HCT116 (cell line): ENCODE results near the gene RPL29. TPM values are rescaled to one million over a fixed set of nuclear protein-coding genes. Genes with fewer than 3 reads are reported as not detected.

Experiments used
- ATAC-seq: fragments of 200-7000 bp; cut with Tn5 transposase; 2 replicates; pipeline ENCODE4 v1.9.1; 2020; ENCODE audit warnings: mild to moderate bottlenecking, moderate library complexity
- BruUV-seq: library from RNA; stranded (reverse); fragments of 400-500 nt; replicated peaks from 2 replicates; lab custom pipeline; 2021; lab: Mats Ljungman, UMichigan
- CTCF ChIA-PET: fragments of 300-600 bp; sonication (Branson Sonifier 250); formaldehyde crosslinking; loops from one replicate; lab custom pipeline; 2021; ENCODE audit warnings: antibody characterized with exemption; lab: Charles Lee
- POLR2A ChIA-PET: fragments of 300-600, 350-600 bp; sonication (Branson Sonifier 250); formaldehyde crosslinking; loops from one replicate; lab custom pipeline; 2021; ENCODE audit warnings: antibody characterized with exemption; lab: Charles Lee
- RAD21 ChIA-PET, 2 experiments: fragments of 300-600 bp; sonication (Branson Sonifier 250); formaldehyde crosslinking; loops; one replicate each; lab custom pipeline; 2023; ENCODE audit warnings: low total read pairs in 2 of 2; ENCODE audit not compliant: uncharacterized antibody in 2 of 2, unreplicated experiment in 2 of 2, low non-redundant PET in 1 of 2; lab: Charles Lee
- DNase-seq: peaks from one replicate; pipeline ENCODE4 v3.0.0-alpha.2; 2010; ENCODE audit warnings: low read depth, low spot score
- H2AFZ ChIP-seq: fragments of 200-600 bp; shearing (Covaris generic), sonication (generic); 2 replicates; pipeline ENCODE4 v1.6.1; 2017; ENCODE audit warnings: low read depth, mixed run types, mixed read lengths, antibody characterized with exemption, low read length; ENCODE audit not compliant: poor library complexity, severe bottlenecking
- H3K27ac ChIP-seq: 2 replicates; pipeline ENCODE4 v1.5.1; 2012; ENCODE audit warnings: low read depth, low read length
- H3K27me3 ChIP-seq: fragments of 200-600 bp; sonication (generic); 2 replicates; pipeline ENCODE4 v1.6.1; 2016; ENCODE audit warnings: mixed run types, low read length, mixed read lengths; ENCODE audit not compliant: insufficient read depth
- H3K36me3 ChIP-seq, 2 experiments: fragments of 200-500 bp in 1 of 2; fragments of 200-600 bp in 1 of 2; sonication (Bioruptor generic) in 1 of 2; sonication (generic) in 1 of 2; 2 replicates each; pipeline versions ENCODE4 v1.5.1 to v1.6.1; 2014 to 2016; ENCODE audit warnings: low read length in 2 of 2, inconsistent platforms in 1 of 2, mixed read lengths in 1 of 2, mixed run types in 1 of 2; ENCODE audit not compliant: insufficient read depth in 2 of 2, control insufficient read depth in 1 of 2
- H3K4me1 ChIP-seq, 2 experiments: fragments of 200-600 bp in 1 of 2; sonication (generic) in 1 of 2; 2 replicates each; pipeline versions ENCODE4 v1.5.1 to v1.6.1; 2012 to 2017; ENCODE audit warnings: low read length in 2 of 2, inconsistent platforms in 1 of 2, mild to moderate bottlenecking in 1 of 2, mixed read lengths in 1 of 2, mixed run types in 1 of 2, moderate library complexity in 1 of 2; ENCODE audit not compliant: insufficient read depth in 2 of 2, control insufficient read depth in 1 of 2
- H3K4me2 ChIP-seq: fragments of 200-600 bp; sonication (generic); 2 replicates; pipeline ENCODE4 v1.6.1; 2017; ENCODE audit warnings: mixed run types, low read length, mixed read lengths
- H3K4me3 ChIP-seq, 2 experiments: fragments of 200-600 bp in 1 of 2; sonication (generic) in 1 of 2; replicated peaks in 1 of 2; 2 replicates each; pipeline ENCODE4 v1.5.1; 2011 to 2016; ENCODE audit warnings: low read length in 2 of 2, control low read depth in 1 of 2, low read depth in 1 of 2, mild to moderate bottlenecking in 1 of 2, mixed read lengths in 1 of 2, mixed run types in 1 of 2
- H3K79me2 ChIP-seq: fragments of 200-600 bp; sonication (generic); 2 replicates; pipeline ENCODE4 v1.6.1; 2017; ENCODE audit warnings: mild to moderate bottlenecking, mixed run types, low read length, moderate library complexity, mixed read lengths; ENCODE audit not compliant: insufficient read depth
- H3K9ac ChIP-seq: fragments of 200-600 bp; sonication (generic); 2 replicates; pipeline ENCODE4 v1.6.1; 2016; ENCODE audit warnings: low read length, mixed read lengths
- H3K9me2 ChIP-seq: fragments of 200-600 bp; sonication (generic), shearing (Covaris generic); 2 replicates; pipeline ENCODE4 v1.6.1; 2017; ENCODE audit warnings: mixed run types, mild to moderate bottlenecking, moderate library complexity; ENCODE audit not compliant: insufficient read depth
- H3K9me3 ChIP-seq, 2 experiments: fragments of 200-500 bp in 1 of 2; fragments of 200-600 bp in 1 of 2; sonication (Bioruptor generic) in 1 of 2; sonication (generic) in 1 of 2; 2 replicates each; pipeline ENCODE4 v1.6.1; 2014 to 2017; ENCODE audit warnings: low read length in 2 of 2, mixed read lengths in 2 of 2, inconsistent platforms in 1 of 2, low read depth in 1 of 2, mild to moderate bottlenecking in 1 of 2, mixed run types in 1 of 2, moderate library complexity in 1 of 2; ENCODE audit not compliant: control insufficient read depth in 1 of 2, insufficient read depth in 1 of 2
- H4K20me1 ChIP-seq: fragments of 200-600 bp; sonication (generic), shearing (Covaris generic); 2 replicates; pipeline ENCODE4 v1.6.1; 2017; ENCODE audit warnings: mixed run types, mild to moderate bottlenecking, moderate library complexity; ENCODE audit not compliant: insufficient read depth
- CBX3 ChIP-seq: IDR thresholded peaks from 2 replicates; pipeline ENCODE4 v1.6.1; 2012; ENCODE audit warnings: low read depth
- CEBPB ChIP-seq: IDR thresholded peaks from 2 replicates; pipeline ENCODE4 v1.6.1; 2012; ENCODE audit warnings: low read depth
- CTCF ChIP-seq, 3 experiments: fragments of 200-600 bp in 1 of 3; sonication (generic) in 1 of 3; IDR thresholded peaks in 2 of 3; conservative IDR thresholded peaks in 1 of 3; 2 replicates each; pipeline ENCODE4 v1.5.1; 2012 to 2017; ENCODE audit warnings: low read depth in 2 of 3, low read length in 2 of 3, antibody characterized with exemption in 1 of 3, borderline replicate concordance in 1 of 3, control low read depth in 1 of 3, mild to moderate bottlenecking in 1 of 3, mixed read lengths in 1 of 3, mixed run types in 1 of 3, moderate library complexity in 1 of 3; ENCODE audit not compliant: insufficient read depth in 1 of 3
- ELF1 ChIP-seq: IDR thresholded peaks from 2 replicates; pipeline ENCODE4 v1.6.1; 2012; ENCODE audit warnings: low read depth, borderline replicate concordance
- EZH2 ChIP-seq: fragments of 200-600 bp; sonication (generic); IDR thresholded peaks from 2 replicates; pipeline ENCODE4 v1.6.1; 2017; ENCODE audit warnings: antibody characterized with exemption, mixed run types
- EZH2phosphoT487 ChIP-seq: fragments of 200-600 bp; IDR thresholded peaks from 2 replicates; pipeline ENCODE4 v1.6.1; 2018; ENCODE audit warnings: antibody characterized with exemption, borderline replicate concordance
- FOSL1 ChIP-seq: IDR thresholded peaks from 2 replicates; pipeline ENCODE4 v1.6.1; 2012; ENCODE audit warnings: low read depth
- JUND ChIP-seq: IDR thresholded peaks from 2 replicates; pipeline ENCODE4 v1.6.1; 2012
- MAX ChIP-seq: IDR thresholded peaks from 2 replicates; pipeline ENCODE4 v1.6.1; 2012
- POLR2A ChIP-seq: IDR thresholded peaks from 2 replicates; pipeline ENCODE4 v1.7.0; 2011; ENCODE audit warnings: borderline replicate concordance; ENCODE audit not compliant: insufficient read depth, insufficient read length; ENCODE audit errors: extremely low read depth
- POLR2AphosphoS5 ChIP-seq: IDR thresholded peaks from 2 replicates; pipeline ENCODE4 v1.6.1; 2011; ENCODE audit warnings: mild to moderate bottlenecking, low read depth, low read length, moderate library complexity
- RAD21 ChIP-seq: IDR thresholded peaks from 2 replicates; pipeline ENCODE4 v1.6.1; 2012; ENCODE audit warnings: low read depth, mild to moderate bottlenecking
- SIN3A ChIP-seq: IDR thresholded peaks from 2 replicates; pipeline ENCODE4 v1.6.1; 2012; ENCODE audit warnings: low read depth
- SRF ChIP-seq: IDR thresholded peaks from 2 replicates; pipeline ENCODE4 v1.6.1; 2012; ENCODE audit warnings: low read depth
- TCF7L2 ChIP-seq: IDR thresholded peaks from 2 replicates; pipeline ENCODE4 v1.7.0; 2011; ENCODE audit warnings: borderline replicate concordance, inconsistent platforms; ENCODE audit not compliant: insufficient read depth, insufficient read length; ENCODE audit errors: extremely low read depth
- YY1 ChIP-seq: IDR thresholded peaks from 2 replicates; pipeline ENCODE4 v1.6.1; 2011; ENCODE audit warnings: low read length, low read depth, moderate library complexity, mild to moderate bottlenecking; ENCODE audit not compliant: insufficient replicate concordance; ENCODE audit errors: extremely low read depth
- ZFX ChIP-seq: fragments of 450-650 bp; IDR thresholded peaks from 2 replicates; pipeline ENCODE4 v1.6.1; 2017
- ZNF274 ChIP-seq: fragments of 200-500 bp; sonication (Bioruptor generic); IDR thresholded peaks from 2 replicates; pipeline ENCODE4 v1.6.1; 2014; ENCODE audit warnings: mild to moderate bottlenecking, low read depth, low read length, inconsistent platforms
- intact Hi-C: fragments of 100-400 bp; cut with micrococcal nuclease; formaldehyde crosslinking; loops from 2 replicates; pipeline ENCODE4 v1.10.0; 2022
- total RNA-seq: library from RNA; stranded (reverse); gene quantifications from one replicate; pipeline ENCODE4 v1.2.1, GENCODE V29; 2021; ENCODE audit not compliant: unreplicated experiment
- TF ChIP-seq, protein P1 (sequence below): IDR thresholded peaks from 2 replicates; pipeline ENCODE4 v1.6.1; 2012; ENCODE audit warnings: low read depth

Gene RPL29
- total RNA-seq, 1 experiment from 2014 or later, result 1,880 TPM

- Histone ChIP-seq H3K27ac (no peak overlapping the region), H3K27me3 (no peaks in the 10 kb centered on the region), H3K9me2 (no peaks in the 10 kb centered on the region), H3K9me3 (no peaks in the 10 kb centered on the region), H3K4me3 (no peak overlapping the region), H3K4me1 (peaks cover 0 to 6% of the 10 kb centered on the region in 2 experiments; a peak in 1 of 4 replicates), H3K36me3 (no peaks in the 10 kb centered on the region), H4K20me1 (no peaks in the 10 kb centered on the region), H3K79me2 (no peaks in the 10 kb centered on the region), H3K4me2 (no peak overlapping the region), H2AFZ (no peak overlapping the region), H3K9ac (no peak overlapping the region)
- TF ChIP-seq EZH2, result no peak
- no peak for TF ChIP-seq SRF
- no peak for TF ChIP-seq TCF7L2
- no peak for TF ChIP-seq POLR2A
- TF ChIP-seq ZNF274, result no peak
- no peak for TF ChIP-seq RAD21
- TF ChIP-seq ZFX, result no peak
- TF ChIP-seq YY1, result no peak
- no peak for TF ChIP-seq EZH2phosphoT487
- TF ChIP-seq FOSL1, result no peak
- no peak for TF ChIP-seq JUND
- no peak for TF ChIP-seq ELF1
- TF ChIP-seq CBX3, result no peak
- no peak for TF ChIP-seq POLR2AphosphoS5
- TF ChIP-seq MAX, result no peak
- TF ChIP-seq CEBPB, result no peak
- no peak for TF ChIP-seq SIN3A
- TF ChIP-seq, protein P1, sequence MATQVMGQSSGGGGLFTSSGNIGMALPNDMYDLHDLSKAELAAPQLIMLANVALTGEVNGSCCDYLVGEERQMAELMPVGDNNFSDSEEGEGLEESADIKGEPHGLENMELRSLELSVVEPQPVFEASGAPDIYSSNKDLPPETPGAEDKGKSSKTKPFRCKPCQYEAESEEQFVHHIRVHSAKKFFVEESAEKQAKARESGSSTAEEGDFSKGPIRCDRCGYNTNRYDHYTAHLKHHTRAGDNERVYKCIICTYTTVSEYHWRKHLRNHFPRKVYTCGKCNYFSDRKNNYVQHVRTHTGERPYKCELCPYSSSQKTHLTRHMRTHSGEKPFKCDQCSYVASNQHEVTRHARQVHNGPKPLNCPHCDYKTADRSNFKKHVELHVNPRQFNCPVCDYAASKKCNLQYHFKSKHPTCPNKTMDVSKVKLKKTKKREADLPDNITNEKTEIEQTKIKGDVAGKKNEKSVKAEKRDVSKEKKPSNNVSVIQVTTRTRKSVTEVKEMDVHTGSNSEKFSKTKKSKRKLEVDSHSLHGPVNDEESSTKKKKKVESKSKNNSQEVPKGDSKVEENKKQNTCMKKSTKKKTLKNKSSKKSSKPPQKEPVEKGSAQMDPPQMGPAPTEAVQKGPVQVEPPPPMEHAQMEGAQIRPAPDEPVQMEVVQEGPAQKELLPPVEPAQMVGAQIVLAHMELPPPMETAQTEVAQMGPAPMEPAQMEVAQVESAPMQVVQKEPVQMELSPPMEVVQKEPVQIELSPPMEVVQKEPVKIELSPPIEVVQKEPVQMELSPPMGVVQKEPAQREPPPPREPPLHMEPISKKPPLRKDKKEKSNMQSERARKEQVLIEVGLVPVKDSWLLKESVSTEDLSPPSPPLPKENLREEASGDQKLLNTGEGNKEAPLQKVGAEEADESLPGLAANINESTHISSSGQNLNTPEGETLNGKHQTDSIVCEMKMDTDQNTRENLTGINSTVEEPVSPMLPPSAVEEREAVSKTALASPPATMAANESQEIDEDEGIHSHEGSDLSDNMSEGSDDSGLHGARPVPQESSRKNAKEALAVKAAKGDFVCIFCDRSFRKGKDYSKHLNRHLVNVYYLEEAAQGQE, result no peak
- TF ChIP-seq CTCF (IDR thresholded peaks at IDR 0.05 in 2 of 3, conservative IDR thresholded peaks at IDR 0.05 in 1 of 3; ENCODE audit: borderline replicate concordance in 1 of 3, insufficient read depth in 1 of 3, low read depth in 2 of 3, low read length in 2 of 3), result no peak
- intact Hi-C loops, result no loop called here
- ChIA-PET RAD21 (no interaction called here), POLR2A (no interaction called here), CTCF (interaction anchor here (1.0 to 1.2 kb wide), 2 partner anchors 37 to 38 kb away, joined by 3 read pairs; no protein-coding TSS in a partner anchor)
- BruUV-seq, result no TSS peak
- ATAC-seq (no peak), DNase-seq (no peak)
These were observed 19.9 kb upstream of the RPL29 start for GRCh38 chr3:52015438-52016228.
